ENCODE data around the gene ZNF835. TPM values are rescaled to one million over a fixed set of nuclear protein-coding genes. Genes with fewer than 3 reads are reported as not detected.

ZNF835 gene
- total RNA-seq, 1 experiment from 2014 or later: not detected

- Histone ChIP-seq H3K4me1 (no peaks in the 10 kb centered on the region), H3K36me3 (ENCODE audit: control insufficient read depth, insufficient read depth, low read length) (no peaks in the 10 kb centered on the region), H3K4me3 (ENCODE audit: low read depth, low read length) (no peak overlapping the region), H3K9me3 (peaks cover 7% of the 10 kb centered on the region; the same call in 1 of the 2 replicates), H3K27me3 (replicated peaks; ENCODE audit: control insufficient read depth, insufficient read depth, low read length) (no peaks in the 10 kb centered on the region)
- Mint-ChIP-seq H3K4me1 (ENCODE audit: low read depth, unreplicated experiment) (no peaks in the 10 kb centered on the region), H3K4me3 (ENCODE audit: unreplicated experiment) (no peak overlapping the region), H3K27ac (ENCODE audit: unreplicated experiment) (no peak overlapping the region), H3K36me3 (ENCODE audit: insufficient read depth, unreplicated experiment) (no peaks in the 10 kb centered on the region), H3K27me3 (ENCODE audit: insufficient read depth, unreplicated experiment) (no peaks in the 10 kb centered on the region), H3K9me3 (ENCODE audit: unreplicated experiment) (peaks cover 21% of the 10 kb centered on the region)
- DNase-seq: no peak
- TF ChIP-seq, protein P1, sequence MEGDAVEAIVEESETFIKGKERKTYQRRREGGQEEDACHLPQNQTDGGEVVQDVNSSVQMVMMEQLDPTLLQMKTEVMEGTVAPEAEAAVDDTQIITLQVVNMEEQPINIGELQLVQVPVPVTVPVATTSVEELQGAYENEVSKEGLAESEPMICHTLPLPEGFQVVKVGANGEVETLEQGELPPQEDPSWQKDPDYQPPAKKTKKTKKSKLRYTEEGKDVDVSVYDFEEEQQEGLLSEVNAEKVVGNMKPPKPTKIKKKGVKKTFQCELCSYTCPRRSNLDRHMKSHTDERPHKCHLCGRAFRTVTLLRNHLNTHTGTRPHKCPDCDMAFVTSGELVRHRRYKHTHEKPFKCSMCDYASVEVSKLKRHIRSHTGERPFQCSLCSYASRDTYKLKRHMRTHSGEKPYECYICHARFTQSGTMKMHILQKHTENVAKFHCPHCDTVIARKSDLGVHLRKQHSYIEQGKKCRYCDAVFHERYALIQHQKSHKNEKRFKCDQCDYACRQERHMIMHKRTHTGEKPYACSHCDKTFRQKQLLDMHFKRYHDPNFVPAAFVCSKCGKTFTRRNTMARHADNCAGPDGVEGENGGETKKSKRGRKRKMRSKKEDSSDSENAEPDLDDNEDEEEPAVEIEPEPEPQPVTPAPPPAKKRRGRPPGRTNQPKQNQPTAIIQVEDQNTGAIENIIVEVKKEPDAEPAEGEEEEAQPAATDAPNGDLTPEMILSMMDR (IDR thresholded peaks at IDR 0.05; ENCODE audit: insufficient read depth in 1 of 2, low read depth in 1 of 2, low read length in 1 of 2, severe bottlenecking in 1 of 2, unreplicated experiment in 1 of 2): no peak
- BruUV-seq (replicated peaks): no TSS peak
- CTCF ChIA-PET: no interaction called here
- intact Hi-C loops (cut with micrococcal nuclease; ENCODE audit: unreplicated experiment): no loop called here
- POLR2A ChIA-PET: no interaction called here
Measured at GRCh38 chr19:56692206-56692895, 20.8 kb upstream of the ZNF835 start.

DNA sequence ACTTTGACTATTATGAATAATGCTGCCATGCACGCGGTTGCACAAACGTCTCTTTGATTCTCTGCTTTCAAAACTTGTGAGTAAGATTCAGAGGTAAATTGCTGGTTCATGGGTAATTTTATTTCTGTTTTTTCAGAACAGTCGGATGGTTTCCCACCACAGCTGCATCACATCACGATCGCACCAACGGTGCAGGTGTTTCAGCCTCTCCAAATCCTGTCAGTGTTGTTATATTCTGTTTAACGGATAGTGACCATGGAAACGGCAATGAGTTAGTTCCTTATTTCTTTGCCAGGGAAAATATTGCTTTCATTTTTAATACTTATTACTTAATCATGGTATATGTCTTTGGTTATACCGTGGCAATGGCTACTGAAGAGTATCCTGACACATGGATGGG is 19.1 kb upstream of the ZNF835 start:
- no peaks in the 10 kb centered on the region for H3K4me1 ChIP-seq
- no TSS peak for BruUV-seq (replicated peaks)
- peaks cover 7% of the 10 kb centered on the region; the same call in 1 of the 2 replicates for H3K9me3 ChIP-seq
- no peaks in the 10 kb centered on the region for H3K36me3 Mint-ChIP-seq (ENCODE audit: insufficient read depth, unreplicated experiment)
- ChIA-PET POLR2A (no interaction called here), CTCF (no interaction called here)
- no peaks in the 10 kb centered on the region for H3K4me1 Mint-ChIP-seq (ENCODE audit: low read depth, unreplicated experiment)
- intact Hi-C loops (cut with micrococcal nuclease; ENCODE audit: unreplicated experiment): no loop called here
- H3K36me3 ChIP-seq (ENCODE audit: control insufficient read depth, insufficient read depth, low read length): no peaks in the 10 kb centered on the region
- H3K4me3 ChIP-seq (ENCODE audit: low read depth, low read length): no peak overlapping the region
- H3K27ac Mint-ChIP-seq (ENCODE audit: unreplicated experiment): no peak overlapping the region
- no peak for DNase-seq
- H3K9me3 Mint-ChIP-seq (ENCODE audit: unreplicated experiment): peaks cover 36% of the 10 kb centered on the region
- TF ChIP-seq, protein P1 (IDR thresholded peaks at IDR 0.05; ENCODE audit: insufficient read depth in 1 of 2, low read depth in 1 of 2, low read length in 1 of 2, severe bottlenecking in 1 of 2, unreplicated experiment in 1 of 2): no peak
- no peak overlapping the region for H3K4me3 Mint-ChIP-seq (ENCODE audit: unreplicated experiment)
- no peaks in the 10 kb centered on the region for H3K27me3 Mint-ChIP-seq (ENCODE audit: insufficient read depth, unreplicated experiment)
- no peaks in the 10 kb centered on the region for H3K27me3 ChIP-seq (replicated peaks; ENCODE audit: control insufficient read depth, insufficient read depth, low read length)

- CTCF ChIA-PET: no interaction called here
- Histone ChIP-seq H3K4me1 (no peaks in the 10 kb centered on the region), H3K9me3 (peaks cover 9% of the 10 kb centered on the region; the same call in 1 of the 2 replicates), H3K4me3 (ENCODE audit: low read depth, low read length) (no peak overlapping the region), H3K27me3 (replicated peaks; ENCODE audit: control insufficient read depth, insufficient read depth, low read length) (no peaks in the 10 kb centered on the region), H3K36me3 (ENCODE audit: control insufficient read depth, insufficient read depth, low read length) (no peaks in the 10 kb centered on the region)
- H3K4me3 Mint-ChIP-seq (ENCODE audit: unreplicated experiment): no peak overlapping the region
- no peak overlapping the region for H3K27ac Mint-ChIP-seq (ENCODE audit: unreplicated experiment)
- H3K9me3 Mint-ChIP-seq (ENCODE audit: unreplicated experiment): peaks cover 45% of the 10 kb centered on the region
- H3K36me3 Mint-ChIP-seq (ENCODE audit: insufficient read depth, unreplicated experiment): no peaks in the 10 kb centered on the region
- no peaks in the 10 kb centered on the region for H3K4me1 Mint-ChIP-seq (ENCODE audit: low read depth, unreplicated experiment)
- no peaks in the 10 kb centered on the region for H3K27me3 Mint-ChIP-seq (ENCODE audit: insufficient read depth, unreplicated experiment)
- BruUV-seq (replicated peaks): no TSS peak
- intact Hi-C loops (cut with micrococcal nuclease; ENCODE audit: unreplicated experiment): no loop called here
- POLR2A ChIA-PET: no interaction called here
- DNase-seq: no peak
- TF ChIP-seq, protein P1 (IDR thresholded peaks at IDR 0.05; ENCODE audit: insufficient read depth in 1 of 2, low read depth in 1 of 2, low read length in 1 of 2, severe bottlenecking in 1 of 2, unreplicated experiment in 1 of 2): no peak
Measured at GRCh38 chr19:56689198-56689597, 17.6 kb upstream of the ZNF835 start.
